HG02763 (cell line): ENCODE measurements around the gene PHF1.

Experiments used
- ATAC-seq: cut with Tn5 transposase; IDR thresholded peaks from one replicate; pipeline ENCODE4 v1.9.1; 2021; ENCODE audit warnings: mild to moderate bottlenecking, moderate library complexity; ENCODE audit not compliant: unreplicated experiment

The PHF1 gene

DNA sequence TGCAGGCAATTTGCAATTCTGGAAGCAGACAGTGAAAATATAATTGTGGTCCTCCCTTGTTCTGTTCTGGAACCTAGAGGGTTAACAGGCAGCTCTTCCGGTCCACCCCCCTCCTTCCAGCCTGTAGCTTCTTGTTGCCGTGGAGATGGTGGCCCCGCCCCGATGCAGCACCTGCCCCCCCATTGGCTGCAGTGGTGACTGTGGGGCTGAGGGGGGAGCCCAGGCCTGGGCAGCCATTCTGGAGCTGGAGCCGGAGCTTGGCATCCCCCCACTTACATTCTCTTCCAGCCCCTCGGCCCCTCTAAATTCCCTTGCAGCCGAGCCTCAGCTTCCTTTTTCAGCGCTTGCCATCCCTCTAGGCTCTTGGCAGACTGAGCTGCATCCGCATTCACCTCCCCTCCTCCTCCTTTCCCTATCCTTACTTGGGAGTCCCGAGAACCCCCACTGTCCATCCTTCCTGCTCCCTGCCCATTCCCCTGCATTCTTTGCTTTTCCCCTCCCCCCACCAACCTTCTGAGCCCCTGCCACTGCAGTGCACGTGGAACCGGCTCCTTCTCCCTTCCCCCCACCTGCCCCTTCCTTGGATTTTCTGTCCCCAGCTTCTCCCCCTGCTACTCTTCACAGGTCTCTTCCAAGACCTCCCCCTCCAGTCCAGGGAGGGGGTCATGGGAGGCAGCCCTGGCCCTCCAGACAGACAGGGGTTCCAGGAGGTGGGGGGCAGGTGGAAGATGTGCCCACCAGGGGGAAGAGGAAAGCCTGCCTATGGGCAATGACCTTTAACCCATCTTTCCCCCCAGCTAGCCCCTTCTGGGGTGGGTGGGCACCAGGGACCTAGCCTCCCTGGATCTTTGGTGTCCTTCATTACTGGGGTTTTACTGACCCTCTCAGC, 20.4 kb downstream of the PHF1 start:
- no peak for ATAC-seq

DNA sequence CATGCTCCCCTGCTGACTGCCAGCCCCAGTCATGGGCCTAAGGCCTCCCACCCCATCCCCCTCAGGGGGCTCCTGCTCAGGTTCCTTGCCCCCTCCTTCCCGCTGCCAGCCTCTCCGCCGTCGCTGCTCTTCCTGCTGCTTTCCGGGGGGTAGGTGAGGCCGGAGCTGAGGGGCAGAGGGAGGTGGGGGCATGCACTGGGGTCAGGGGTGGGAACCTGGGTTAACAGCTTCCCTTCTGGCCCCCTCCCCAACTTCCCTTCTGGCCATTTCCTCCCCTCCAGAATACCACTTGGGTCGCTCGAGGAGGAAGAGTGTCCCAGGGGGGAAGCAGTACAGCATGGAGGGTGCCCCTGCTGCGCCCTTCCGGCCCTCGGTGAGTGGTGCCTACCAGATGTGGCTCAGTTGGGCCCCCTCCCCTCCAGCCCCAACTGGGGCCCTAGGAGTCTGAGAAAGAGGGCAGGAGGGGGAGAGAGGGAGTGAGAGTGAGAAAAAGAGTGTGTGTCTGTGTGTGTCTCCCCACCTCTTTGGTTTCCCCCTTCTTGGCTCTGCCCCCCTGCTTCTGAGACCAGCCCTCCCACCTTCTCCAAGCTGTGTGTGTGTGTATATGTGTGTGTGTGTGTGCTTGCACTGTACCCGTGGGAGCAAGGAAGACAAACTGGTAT, 21.2 kb downstream of the PHF1 start:
- ATAC-seq, result no peak

DNA sequence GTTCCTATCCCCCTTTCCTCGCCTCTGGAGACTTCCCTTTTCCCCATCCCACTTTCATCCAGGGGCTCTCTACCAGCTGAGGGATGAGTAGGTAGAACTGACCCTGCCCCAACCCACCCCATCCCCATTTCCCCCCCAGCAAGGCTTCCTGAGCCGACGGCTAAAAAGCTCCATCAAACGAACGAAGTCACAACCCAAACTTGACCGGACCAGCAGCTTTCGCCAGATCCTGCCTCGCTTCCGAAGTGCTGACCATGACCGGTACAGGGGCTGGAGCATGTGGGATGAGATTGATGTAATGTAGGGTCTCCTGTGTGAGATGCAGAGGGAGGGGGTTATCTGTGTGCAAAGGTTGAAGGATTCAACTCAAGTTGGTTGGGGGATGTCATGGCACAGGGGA, 21.7 kb downstream of the PHF1 start:
- no peak for ATAC-seq

DNA sequence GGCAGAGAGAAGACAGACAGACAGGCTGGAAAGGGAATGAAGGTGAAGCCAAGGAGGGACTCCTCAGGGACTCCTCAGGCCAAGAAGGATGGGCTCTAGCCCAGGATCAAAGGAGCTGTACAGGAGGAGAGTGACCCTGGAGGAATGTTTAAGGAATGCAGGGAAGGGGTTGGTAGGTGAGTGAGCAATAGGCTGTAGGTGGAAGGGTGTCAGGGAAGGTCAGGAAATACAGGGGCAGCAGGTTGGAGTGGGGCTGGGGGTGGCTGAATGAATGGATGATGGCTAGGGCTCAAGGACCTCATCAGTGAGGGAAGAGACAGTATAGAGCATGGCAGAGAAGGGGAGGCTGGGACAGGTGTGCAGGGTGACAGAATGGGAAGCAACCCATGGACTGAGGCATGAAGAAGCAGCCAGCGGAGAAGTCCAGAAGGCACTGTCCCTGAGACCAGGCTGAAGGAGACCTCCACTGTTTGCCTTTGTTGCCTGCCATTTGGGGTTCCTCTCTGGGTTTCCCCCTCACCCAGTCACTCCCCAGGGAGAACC, 22.3 kb downstream of the PHF1 start:
- ATAC-seq, result no peak

DNA sequence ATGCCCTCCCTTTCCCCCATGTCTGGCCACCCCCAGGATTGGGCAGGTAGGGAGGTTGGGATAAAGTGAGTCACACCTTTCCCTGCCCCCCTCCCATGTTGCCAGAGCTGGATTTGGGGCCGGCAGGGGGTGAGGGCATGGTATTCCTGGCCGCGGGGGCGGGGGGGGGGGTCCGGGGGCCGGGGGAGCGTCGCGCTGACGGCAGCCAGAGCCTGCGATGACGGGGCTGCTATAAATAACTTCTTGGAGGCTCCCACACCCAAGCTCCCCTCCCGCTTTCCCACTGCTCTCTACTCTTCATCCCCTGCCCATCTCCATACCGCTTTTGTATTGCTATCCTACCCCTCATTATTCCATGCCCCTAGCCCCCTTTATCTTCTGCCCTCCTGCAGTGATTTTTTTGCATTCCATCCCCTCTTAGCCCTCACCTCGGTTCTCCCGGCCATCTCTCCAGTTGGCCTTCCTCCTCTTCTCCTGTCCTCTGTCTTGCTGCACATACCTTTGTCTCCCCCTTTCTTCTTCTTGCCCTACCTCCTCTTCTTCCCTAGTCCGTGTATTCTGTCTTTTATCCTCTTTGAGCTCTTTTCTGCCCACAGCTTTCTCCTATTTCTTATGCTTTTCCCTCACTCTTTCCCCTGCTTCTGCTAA, 22.9 kb downstream of the PHF1 start:
- no peak for ATAC-seq

DNA sequence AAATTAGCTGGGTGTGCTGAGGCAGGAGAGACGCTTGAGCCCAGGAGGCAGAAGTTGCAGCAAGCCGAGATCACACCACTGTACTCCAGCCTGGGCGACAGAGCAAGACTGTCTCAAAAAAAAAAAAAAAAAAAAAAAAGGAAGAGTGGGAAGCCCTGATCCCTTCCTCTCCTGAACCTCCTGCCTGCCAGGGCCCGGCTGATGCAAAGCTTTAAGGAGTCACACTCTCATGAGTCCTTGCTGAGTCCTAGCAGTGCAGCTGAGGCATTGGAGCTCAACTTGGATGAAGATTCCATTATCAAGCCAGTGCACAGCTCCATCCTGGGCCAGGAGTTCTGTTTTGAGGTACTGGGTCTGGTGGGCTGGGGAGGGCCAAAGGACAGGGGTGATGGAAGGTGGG, 24.1 kb downstream of the PHF1 start:
- ATAC-seq, result no peak

DNA sequence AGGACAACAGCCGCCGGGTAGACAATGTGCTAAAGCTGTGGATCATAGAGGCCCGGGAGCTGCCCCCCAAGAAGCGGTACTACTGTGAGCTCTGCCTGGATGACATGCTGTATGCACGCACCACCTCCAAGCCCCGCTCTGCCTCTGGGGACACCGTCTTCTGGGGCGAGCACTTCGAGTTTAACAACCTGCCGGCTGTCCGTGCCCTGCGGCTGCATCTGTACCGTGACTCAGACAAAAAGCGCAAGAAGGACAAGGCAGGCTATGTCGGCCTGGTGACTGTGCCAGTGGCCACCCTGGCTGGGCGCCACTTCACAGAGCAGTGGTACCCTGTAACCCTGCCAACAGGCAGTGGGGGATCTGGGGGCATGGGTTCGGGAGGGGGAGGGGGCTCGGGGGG, 26.9 kb downstream of the PHF1 start:
- ATAC-seq, result no peak

DNA sequence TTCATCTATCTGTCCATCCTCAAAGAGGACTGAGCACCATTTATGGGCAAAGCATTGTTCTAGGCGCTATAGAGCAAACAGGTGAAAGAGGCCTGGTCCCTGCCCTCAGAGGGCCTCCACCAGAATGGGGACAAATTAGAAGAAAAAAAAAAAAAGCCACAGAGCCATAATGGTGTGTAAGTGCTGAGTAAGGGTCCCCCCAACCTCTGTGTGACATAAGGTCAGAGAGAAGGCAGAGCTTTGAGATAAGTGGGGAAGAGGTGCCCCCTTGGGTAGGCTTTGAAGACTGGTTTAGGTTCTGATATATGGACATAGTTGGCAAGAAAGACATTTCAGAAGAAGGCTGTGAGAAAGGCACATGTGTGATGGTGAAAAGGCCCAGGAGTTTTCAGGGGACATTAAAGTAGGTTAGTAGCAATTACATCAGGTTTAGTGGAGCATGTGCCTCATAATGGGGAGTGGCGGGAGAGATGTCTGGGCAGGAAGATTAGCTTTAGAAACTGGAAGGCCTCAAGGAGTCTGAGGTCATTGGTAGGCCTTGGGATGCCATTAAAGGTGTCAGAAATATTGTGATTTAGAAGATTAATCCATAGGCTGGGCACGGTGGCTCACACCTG, 28.3 kb downstream of the PHF1 start:
- ATAC-seq, result no peak

DNA sequence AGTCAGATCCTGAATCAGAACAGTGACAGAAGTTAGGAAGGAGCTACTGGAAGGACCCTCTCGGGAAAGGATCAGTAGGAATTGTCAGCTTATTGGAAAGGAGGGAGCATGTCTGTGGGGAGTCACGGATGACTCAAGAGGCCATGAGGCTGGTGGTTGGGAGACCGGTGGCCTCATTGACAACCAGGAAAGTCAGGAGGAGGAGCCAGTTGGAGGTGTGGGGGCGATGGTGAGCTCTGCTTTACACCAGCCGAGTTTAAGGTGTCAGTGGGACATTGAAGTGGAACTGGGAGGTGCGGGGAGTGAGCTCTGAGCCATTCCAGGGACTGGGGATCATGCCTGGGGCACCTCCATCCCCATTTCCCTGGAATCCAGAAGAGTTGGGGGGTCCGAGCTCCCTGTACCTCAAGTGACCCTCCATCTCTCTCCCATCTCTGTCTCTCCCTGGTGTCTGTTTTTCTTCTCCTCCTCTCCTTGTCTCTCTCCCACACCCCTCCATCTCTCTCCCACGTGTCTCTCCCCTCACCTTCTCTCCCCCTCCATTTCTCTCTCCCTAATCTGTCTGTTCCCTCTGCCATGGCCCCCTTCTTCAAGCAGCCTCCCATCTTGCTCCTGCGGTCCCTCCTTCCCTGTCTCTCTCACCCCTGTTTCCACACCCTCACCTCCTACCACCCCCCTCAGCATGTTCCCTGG, 29.3 kb downstream of the PHF1 start:
- no peak for ATAC-seq

DNA sequence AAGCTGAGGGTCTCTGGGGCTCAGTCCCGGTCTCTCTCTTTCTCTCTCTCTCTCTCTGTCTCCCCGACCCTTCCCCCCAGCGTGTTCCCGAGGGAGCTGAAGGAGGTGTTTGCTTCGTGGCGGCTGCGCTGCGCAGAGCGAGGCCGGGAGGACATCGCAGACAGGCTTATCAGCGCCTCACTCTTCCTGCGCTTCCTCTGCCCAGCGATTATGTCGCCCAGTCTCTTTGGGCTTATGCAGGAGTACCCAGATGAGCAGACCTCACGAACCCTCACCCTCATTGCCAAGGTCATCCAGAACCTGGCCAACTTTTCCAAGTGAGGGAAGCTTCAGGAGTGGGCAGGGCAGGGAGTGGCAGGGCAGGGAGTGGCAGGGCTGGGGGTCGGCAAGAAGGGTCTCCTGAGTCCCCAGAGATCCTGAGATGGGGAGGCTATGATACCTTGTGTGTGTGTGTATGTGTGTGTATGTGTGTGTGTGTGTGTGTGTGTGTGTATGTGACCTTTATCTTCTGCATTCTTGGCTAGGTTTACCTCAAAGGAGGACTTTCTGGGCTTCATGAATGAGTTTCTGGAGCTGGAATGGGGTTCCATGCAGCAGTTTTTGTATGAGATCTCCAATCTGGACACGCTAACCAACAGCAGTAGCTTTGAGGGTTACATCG, 30.0 kb downstream of the PHF1 start:
- ATAC-seq, result no peak

DNA sequence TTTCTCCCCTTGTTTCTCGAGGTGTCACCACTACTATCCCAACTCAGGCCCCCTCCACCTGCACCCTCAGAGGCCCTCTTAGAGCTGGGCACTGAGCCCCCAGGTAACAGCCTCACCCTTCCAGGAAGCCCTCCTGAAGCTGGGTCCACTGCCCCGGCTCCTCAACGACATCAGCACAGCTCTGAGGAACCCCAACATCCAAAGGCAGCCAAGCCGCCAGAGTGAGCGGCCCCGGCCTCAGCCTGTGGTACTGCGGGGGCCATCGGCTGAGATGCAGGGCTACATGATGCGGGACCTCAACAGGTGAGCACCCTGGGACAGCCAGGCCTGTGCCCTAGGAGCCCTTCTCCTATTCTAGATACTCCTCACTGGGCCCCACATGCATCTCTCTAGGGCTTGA, 30.6 kb downstream of the PHF1 start:
- no peak for ATAC-seq

DNA sequence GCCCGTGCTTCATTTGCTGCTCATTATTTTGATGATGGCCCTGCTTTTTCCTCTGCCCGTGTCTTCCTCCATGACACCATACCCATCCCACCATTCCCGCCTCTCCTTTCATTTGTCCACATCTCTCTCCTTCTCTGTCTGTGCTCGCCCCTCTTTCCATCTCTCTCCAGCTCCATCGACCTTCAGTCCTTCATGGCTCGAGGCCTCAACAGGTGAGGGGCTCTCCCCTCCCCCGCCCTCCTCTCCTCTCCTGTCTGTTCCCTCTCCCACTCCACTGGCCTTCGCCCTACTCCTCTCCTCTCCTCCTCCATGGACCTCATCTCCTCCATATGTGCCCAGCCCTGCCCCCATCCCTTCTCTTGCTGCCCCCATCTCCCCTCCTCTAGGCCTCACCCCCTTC, 31.5 kb downstream of the PHF1 start:
- ATAC-seq, result no peak

DNA sequence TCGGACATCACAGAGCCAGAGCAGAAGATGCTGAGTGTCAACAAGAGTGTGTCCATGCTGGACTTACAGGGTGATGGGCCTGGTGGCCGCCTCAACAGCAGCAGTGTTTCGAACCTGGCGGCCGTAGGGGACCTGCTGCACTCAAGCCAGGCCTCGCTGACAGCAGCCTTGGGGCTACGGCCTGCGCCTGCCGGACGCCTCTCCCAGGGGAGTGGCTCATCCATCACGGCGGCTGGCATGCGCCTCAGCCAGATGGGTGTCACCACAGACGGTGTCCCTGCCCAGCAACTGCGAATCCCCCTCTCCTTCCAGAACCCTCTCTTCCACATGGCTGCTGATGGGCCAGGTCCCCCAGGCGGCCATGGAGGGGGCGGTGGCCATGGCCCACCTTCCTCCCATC, 32.2 kb downstream of the PHF1 start:
- no peak for ATAC-seq

DNA sequence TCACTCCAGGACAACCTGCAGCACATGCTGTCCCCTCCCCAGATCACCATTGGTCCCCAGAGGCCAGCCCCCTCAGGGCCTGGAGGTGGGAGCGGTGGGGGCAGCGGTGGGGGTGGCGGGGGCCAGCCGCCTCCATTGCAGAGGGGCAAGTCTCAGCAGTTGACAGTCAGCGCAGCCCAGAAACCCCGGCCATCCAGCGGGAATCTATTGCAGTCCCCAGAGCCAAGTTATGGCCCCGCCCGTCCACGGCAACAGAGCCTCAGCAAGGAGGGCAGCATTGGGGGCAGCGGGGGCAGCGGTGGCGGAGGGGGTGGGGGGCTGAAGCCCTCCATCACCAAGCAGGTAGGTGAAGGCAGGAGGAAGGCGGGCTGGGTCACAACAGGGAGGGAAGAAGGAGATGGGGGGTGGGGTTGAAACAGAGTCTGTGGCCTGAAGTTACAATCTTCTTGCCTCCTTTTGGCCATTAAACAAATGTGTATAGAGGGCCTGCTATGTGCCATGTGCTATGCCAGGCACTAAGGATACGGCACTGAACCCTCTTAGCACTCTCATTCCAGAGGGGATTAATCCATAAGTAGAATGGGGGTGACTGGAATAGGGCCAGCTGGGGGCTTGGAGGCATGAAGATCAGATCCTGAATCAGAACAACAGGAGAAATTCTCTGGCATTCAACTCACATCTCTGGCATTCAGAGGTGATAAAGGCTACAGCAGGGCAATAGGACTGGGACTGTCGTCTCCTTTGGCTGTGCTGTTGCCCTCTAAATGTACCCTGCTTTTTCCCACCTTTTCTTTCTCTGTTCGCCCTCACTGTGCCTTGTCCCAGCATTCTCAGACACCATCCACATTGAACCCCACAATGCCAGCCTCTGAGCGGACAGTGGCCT, 33.0 kb downstream of the PHF1 start:
- no peak for ATAC-seq

DNA sequence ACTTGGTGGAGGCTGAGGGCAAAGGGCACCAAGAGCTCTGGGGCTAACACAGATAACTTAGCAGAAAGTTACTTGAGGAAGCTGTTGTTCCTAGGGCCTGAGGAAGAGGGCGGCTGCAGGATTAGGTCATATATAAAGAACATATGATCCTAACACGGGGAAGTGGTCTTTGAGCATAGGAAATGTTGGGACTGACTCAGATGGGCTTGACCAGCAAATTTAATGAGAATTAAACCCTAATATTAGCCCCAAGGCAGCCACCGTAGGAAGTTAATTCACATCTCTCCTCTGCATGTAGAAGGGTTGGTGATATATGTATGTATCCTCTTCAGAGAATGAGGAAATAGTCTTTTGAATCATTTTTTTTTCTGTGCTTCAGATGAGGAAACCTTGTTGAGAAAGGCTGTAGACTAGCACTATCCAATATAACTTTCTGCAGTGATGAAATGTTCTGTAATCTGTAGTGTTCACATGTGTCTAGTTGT, 34.3 kb downstream of the PHF1 start:
- no peak for ATAC-seq

DNA sequence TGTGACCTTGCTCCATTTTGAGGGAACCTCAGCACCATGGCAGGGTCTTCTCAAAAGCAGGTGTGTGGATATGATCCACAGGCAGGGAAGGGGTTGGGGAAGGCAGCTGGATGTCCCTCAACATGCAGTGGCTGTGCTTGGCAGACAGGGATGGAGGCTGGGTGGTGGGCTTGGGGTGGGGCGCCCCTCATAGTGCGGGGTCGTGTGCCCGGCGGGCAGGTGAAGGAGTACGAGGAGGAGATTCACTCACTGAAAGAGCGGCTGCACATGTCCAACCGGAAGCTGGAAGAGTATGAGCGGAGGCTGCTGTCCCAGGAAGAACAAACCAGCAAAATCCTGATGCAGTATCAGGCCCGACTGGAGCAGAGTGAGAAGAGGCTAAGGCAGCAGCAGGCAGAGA, 35.5 kb downstream of the PHF1 start:
- ATAC-seq, result no peak

DNA sequence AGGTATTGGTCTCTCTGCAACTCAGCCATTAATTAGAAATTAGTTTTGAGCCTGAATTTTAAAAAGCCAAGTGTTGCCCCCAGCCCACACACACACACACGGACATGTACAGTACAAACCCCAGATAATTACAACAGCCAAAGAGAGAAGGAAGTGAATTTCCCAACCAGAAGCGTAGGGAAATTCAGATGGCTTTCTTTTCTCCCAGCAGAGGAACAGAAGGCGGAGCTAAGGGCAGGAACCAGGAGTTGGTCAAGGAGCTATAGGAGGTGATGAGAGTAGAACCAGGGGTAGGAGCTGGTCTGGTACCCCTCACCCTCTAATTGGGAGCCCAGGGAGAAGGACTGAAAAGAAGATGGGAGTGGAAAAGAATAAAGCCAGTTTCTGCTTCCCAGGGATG, 39.6 kb downstream of the PHF1 start:
- ATAC-seq, result no peak

DNA sequence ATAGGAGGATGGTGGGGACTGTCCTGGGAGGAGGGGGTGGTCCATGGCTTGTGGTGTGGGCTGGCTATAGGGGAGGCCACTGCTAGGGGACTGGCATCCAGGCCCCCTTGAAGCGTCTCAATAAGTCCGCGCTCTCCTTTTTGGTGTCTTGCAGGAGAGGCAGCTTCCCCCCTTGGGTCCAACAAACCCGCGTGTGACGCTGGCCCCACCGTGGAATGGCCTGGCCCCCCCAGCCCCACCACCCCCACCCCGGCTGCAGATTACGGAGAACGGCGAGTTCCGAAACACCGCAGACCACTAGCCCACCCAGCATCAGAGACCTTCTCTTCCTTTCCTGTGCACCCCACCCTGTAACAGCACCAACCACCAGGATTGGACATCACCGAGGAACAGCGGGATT, 40.8 kb downstream of the PHF1 start:
- ATAC-seq, result no peak

DNA sequence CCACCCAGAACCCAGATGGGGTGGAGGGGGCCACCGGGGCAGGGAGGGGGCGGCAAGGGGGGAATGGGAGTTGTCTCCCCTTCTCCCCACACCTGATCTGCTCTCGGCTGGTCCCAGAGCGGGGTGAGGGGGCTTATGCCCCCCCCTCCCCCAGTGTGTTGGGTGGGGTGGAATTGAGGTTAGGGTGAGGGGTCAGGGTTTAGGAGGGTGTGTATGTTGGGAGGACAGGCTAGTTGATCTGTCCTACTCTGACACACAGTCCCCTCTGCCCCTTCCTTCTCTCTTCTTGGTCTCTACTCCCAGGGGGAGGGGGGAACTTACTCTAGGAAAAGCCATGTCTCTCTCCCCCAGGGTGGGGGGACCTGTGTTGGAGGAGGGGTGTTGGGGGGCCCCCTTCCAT, 41.7 kb downstream of the PHF1 start:
- ATAC-seq, result no peak
